MCF 10A (cell line): ENCODE measurements around the gene SPHK1. TPM values are rescaled to one million over a fixed set of nuclear protein-coding genes. Genes with fewer than 3 reads are reported as not detected.

Experiments
- BruUV-seq: library from RNA; stranded (reverse); fragments of 400-500 nt; replicated peaks from 2 replicates; lab custom pipeline; 2021; lab: Mats Ljungman, UMichigan
- CTCF ChIA-PET: fragments of 300-600 bp; sonication (Branson Sonifier 250); formaldehyde crosslinking; extraction: SDS; loops from one replicate; lab custom pipeline; 2021; ENCODE audit warnings: antibody characterized with exemption, inconsistent platforms; lab: Yijun Ruan, JAX
- POLR2A ChIA-PET: fragments of 300-600, 350-650 bp; sonication (Branson Sonifier 250); formaldehyde crosslinking; extraction: SDS; loops from one replicate; lab custom pipeline; 2020; ENCODE audit warnings: antibody characterized with exemption, inconsistent platforms; lab: Yijun Ruan, JAX
- DNase-seq: peaks from one replicate; pipeline ENCODE4 v3.0.0-alpha.2; 2018; ENCODE audit not compliant: unreplicated experiment
- H3K27ac Mint-ChIP-seq: one replicate; pipeline ENCODE4 v1.8.0; 2022; ENCODE audit warnings: mild to moderate bottlenecking, low read depth, mixed read lengths; ENCODE audit not compliant: unreplicated experiment
- H3K27me3 Mint-ChIP-seq: one replicate; pipeline ENCODE4 v1.8.0; 2022; ENCODE audit warnings: mixed read lengths; ENCODE audit not compliant: insufficient read depth, unreplicated experiment
- H3K36me3 Mint-ChIP-seq: one replicate; pipeline ENCODE4 v1.8.0; 2022; ENCODE audit warnings: mild to moderate bottlenecking, moderate library complexity, mixed read lengths; ENCODE audit not compliant: insufficient read depth, unreplicated experiment
- H3K4me1 Mint-ChIP-seq: one replicate; pipeline ENCODE4 v1.8.0; 2022; ENCODE audit warnings: mixed read lengths; ENCODE audit not compliant: insufficient read depth, unreplicated experiment
- H3K4me3 Mint-ChIP-seq: one replicate; pipeline ENCODE4 v1.8.0; 2022; ENCODE audit warnings: mild to moderate bottlenecking, moderate library complexity, mixed read lengths; ENCODE audit not compliant: unreplicated experiment
- H3K9me3 Mint-ChIP-seq: one replicate; pipeline ENCODE4 v1.8.0; 2022; ENCODE audit warnings: mixed read lengths; ENCODE audit not compliant: unreplicated experiment
- CTCF ChIP-seq: fragments of 200-600 bp; IDR thresholded peaks from one replicate; pipeline ENCODE4 v1.8.0; 2022; ENCODE audit warnings: antibody characterized with exemption, mild to moderate bottlenecking; ENCODE audit not compliant: unreplicated experiment
- intact Hi-C: fragments of 100-400 bp; cut with micrococcal nuclease; formaldehyde crosslinking; loops from 2 replicates; pipeline ENCODE4 v1.14.1; 2022
- total RNA-seq: library from RNA; stranded (reverse); gene quantifications from 2 replicates; pipeline ENCODE4 v1.2.3, GENCODE V29; 2022

The SPHK1 gene
- total RNA-seq, 1 experiment from 2014 or later: 7.1 TPM

- POLR2A ChIA-PET: interaction anchor here (1.4 kb wide), 1 partner anchor 34 kb away, joined by 3 read pairs; no protein-coding TSS in a partner anchor
These were observed 2.8 kb downstream of the SPHK1 start for GRCh38 chr17:76386966-76387765.

DNA sequence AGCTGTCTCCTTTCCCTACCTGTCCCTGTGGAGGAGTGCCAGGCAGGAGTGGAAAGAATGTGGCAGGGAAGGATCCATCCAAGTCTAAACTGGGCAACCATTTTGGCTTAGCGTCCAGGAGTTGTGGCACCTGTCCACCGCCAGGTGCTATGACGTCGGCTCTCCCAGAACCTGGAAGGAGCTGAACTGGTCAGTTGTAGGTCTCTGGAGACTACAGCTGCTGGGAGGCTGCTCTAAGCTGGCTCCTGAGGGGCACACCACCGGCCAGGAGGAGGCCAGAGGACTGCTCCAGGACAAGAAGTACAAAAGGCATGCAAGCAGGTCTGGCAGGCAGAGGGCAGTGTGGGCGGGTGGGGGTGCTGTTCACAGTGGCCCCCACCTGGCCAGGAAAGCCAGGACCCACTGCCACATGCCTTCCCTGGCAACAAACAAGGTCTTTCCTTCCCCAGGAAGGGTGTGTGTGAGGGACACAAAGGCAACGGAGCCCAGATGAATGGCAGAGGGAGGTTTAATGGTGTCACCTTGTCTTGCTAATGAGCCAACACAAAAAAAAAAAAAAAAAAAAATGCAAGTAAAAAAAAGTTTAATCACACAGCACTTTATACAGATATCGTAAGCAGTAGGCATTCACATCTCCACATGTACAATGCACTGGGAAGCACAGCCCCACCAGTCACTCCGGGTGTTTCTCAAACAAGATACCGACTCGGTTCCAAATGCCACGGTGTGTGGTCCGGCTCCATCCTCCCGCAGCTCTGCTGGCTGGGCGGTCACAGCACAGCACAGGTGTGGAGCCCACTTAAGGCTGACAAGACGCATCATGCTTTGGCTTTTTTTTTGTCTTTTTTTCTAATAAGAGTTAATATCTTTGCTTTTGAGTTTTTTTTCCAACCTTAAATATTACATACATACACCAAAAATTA lies 4.8 kb downstream of the SPHK1 start:
- TF ChIP-seq CTCF: no peak
- no peak for DNase-seq
- Mint-ChIP-seq H3K9me3 (no peaks in the 10 kb centered on the region), H3K4me1 (peaks cover 3% of the 10 kb centered on the region), H3K27ac (no peak overlapping the region), H3K4me3 (no peak overlapping the region), H3K36me3 (peaks cover 32% of the 10 kb centered on the region), H3K27me3 (no peaks in the 10 kb centered on the region)
- CTCF ChIA-PET: interaction anchor here (0.5 to 7.8 kb wide), 7 partner anchors 8 to 667 kb away, joined by 3 to 71 read pairs (median 4); no protein-coding TSS in a partner anchor
- intact Hi-C loops: no loop called here
- POLR2A ChIA-PET: no interaction called here
- BruUV-seq: TSS peak; percentile 25

More at GRCh38 chr17:76386966-76387765, 2.8 kb downstream of the SPHK1 start:
- H3K27ac Mint-ChIP-seq: no peak overlapping the region
- H3K4me3 Mint-ChIP-seq: no peak overlapping the region
- no peaks in the 10 kb centered on the region for H3K27me3 Mint-ChIP-seq
- BruUV-seq: no TSS peak
- no peak for DNase-seq
- CTCF ChIA-PET: interaction anchor here (0.6 to 7.8 kb wide), 12 partner anchors 10 to 106 kb away, joined by 3 to 71 read pairs (median 3); no protein-coding TSS in a partner anchor
- no peaks in the 10 kb centered on the region for H3K9me3 Mint-ChIP-seq
- H3K36me3 Mint-ChIP-seq: peaks cover 17% of the 10 kb centered on the region
- intact Hi-C loops: no loop called here
- TF ChIP-seq CTCF: no peak
- no peaks in the 10 kb centered on the region for H3K4me1 Mint-ChIP-seq

DNA sequence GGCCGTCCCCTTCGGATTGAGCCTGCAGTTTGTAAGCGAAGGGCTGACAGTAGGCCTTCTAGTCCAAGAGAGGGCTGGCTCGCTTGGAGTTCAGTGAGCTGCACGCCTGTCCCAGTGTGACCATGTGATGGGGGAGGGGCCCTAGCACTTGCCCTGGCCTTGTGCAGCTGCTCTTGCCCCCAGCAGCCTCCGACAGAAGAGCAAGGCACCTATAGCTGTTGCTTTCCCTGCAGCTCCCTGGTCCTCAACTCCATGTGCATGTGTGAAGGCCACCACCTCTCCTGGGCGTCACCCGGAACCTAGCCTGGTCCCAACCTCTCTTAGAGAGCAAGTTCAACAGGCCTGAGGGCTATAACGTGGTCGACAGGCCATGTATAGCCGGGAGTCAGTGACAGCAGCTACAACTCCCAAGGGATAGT lies 5.6 kb downstream of the SPHK1 start:
- no peak overlapping the region for H3K27ac Mint-ChIP-seq
- DNase-seq: no peak
- ChIA-PET CTCF (interaction anchor here (0.6 to 7.8 kb wide), 6 partner anchors 7 to 666 kb away, joined by 3 to 71 read pairs (median 5); no protein-coding TSS in a partner anchor), POLR2A (no interaction called here)
- H3K9me3 Mint-ChIP-seq: no peaks in the 10 kb centered on the region
- no TSS peak for BruUV-seq
- H3K4me1 Mint-ChIP-seq: peaks cover 5% of the 10 kb centered on the region
- peaks cover 36% of the 10 kb centered on the region for H3K36me3 Mint-ChIP-seq
- no peak for TF ChIP-seq CTCF
- intact Hi-C loops: no loop called here
- no peak overlapping the region for H3K4me3 Mint-ChIP-seq
- no peaks in the 10 kb centered on the region for H3K27me3 Mint-ChIP-seq
